HCT116 (cell line): Measurements from ENCODE around the gene WASF2. TPM values are rescaled to one million over a fixed set of nuclear protein-coding genes. Genes with fewer than 3 reads are reported as not detected.
A peak's percentile ranks its signal among the peaks of the same experiment; 100 is the strongest.

ENCODE experiments used
- ATAC-seq: fragments of 200-7000 bp; cut with Tn5 transposase; 2 replicates; pipeline ENCODE4 v1.9.1; 2020; ENCODE audit warnings: mild to moderate bottlenecking, moderate library complexity
- BruUV-seq: library from RNA; stranded (reverse); fragments of 400-500 nt; replicated peaks from 2 replicates; lab custom pipeline; 2021; lab: Mats Ljungman, UMichigan
- CTCF ChIA-PET: fragments of 300-600 bp; sonication (Branson Sonifier 250); formaldehyde crosslinking; loops from one replicate; lab custom pipeline; 2021; ENCODE audit warnings: antibody characterized with exemption; lab: Charles Lee
- POLR2A ChIA-PET: fragments of 300-600, 350-600 bp; sonication (Branson Sonifier 250); formaldehyde crosslinking; loops from one replicate; lab custom pipeline; 2021; ENCODE audit warnings: antibody characterized with exemption; lab: Charles Lee
- RAD21 ChIA-PET, 2 experiments: fragments of 300-600 bp; sonication (Branson Sonifier 250); formaldehyde crosslinking; loops; one replicate each; lab custom pipeline; 2023; ENCODE audit warnings: low total read pairs in 2 of 2; ENCODE audit not compliant: uncharacterized antibody in 2 of 2, unreplicated experiment in 2 of 2, low non-redundant PET in 1 of 2; lab: Charles Lee
- DNase-seq: peaks from one replicate; pipeline ENCODE4 v3.0.0-alpha.2; 2010; ENCODE audit warnings: low read depth, low spot score
- H2AFZ ChIP-seq: fragments of 200-600 bp; shearing (Covaris generic), sonication (generic); 2 replicates; pipeline ENCODE4 v1.6.1; 2017; ENCODE audit warnings: low read depth, mixed run types, mixed read lengths, antibody characterized with exemption, low read length; ENCODE audit not compliant: poor library complexity, severe bottlenecking
- H3K27ac ChIP-seq: 2 replicates; pipeline ENCODE4 v1.5.1; 2012; ENCODE audit warnings: low read depth, low read length
- H3K27me3 ChIP-seq: fragments of 200-600 bp; sonication (generic); 2 replicates; pipeline ENCODE4 v1.6.1; 2016; ENCODE audit warnings: mixed run types, low read length, mixed read lengths; ENCODE audit not compliant: insufficient read depth
- H3K36me3 ChIP-seq, 2 experiments: fragments of 200-500 bp in 1 of 2; fragments of 200-600 bp in 1 of 2; sonication (Bioruptor generic) in 1 of 2; sonication (generic) in 1 of 2; 2 replicates each; pipeline versions ENCODE4 v1.5.1 to v1.6.1; 2014 to 2016; ENCODE audit warnings: low read length in 2 of 2, inconsistent platforms in 1 of 2, mixed read lengths in 1 of 2, mixed run types in 1 of 2; ENCODE audit not compliant: insufficient read depth in 2 of 2, control insufficient read depth in 1 of 2
- H3K4me1 ChIP-seq, 2 experiments: fragments of 200-600 bp in 1 of 2; sonication (generic) in 1 of 2; 2 replicates each; pipeline versions ENCODE4 v1.5.1 to v1.6.1; 2012 to 2017; ENCODE audit warnings: low read length in 2 of 2, inconsistent platforms in 1 of 2, mild to moderate bottlenecking in 1 of 2, mixed read lengths in 1 of 2, mixed run types in 1 of 2, moderate library complexity in 1 of 2; ENCODE audit not compliant: insufficient read depth in 2 of 2, control insufficient read depth in 1 of 2
- H3K4me2 ChIP-seq: fragments of 200-600 bp; sonication (generic); 2 replicates; pipeline ENCODE4 v1.6.1; 2017; ENCODE audit warnings: mixed run types, low read length, mixed read lengths
- H3K4me3 ChIP-seq, 2 experiments: fragments of 200-600 bp in 1 of 2; sonication (generic) in 1 of 2; replicated peaks in 1 of 2; 2 replicates each; pipeline ENCODE4 v1.5.1; 2011 to 2016; ENCODE audit warnings: low read length in 2 of 2, control low read depth in 1 of 2, low read depth in 1 of 2, mild to moderate bottlenecking in 1 of 2, mixed read lengths in 1 of 2, mixed run types in 1 of 2
- H3K79me2 ChIP-seq: fragments of 200-600 bp; sonication (generic); 2 replicates; pipeline ENCODE4 v1.6.1; 2017; ENCODE audit warnings: mild to moderate bottlenecking, mixed run types, low read length, moderate library complexity, mixed read lengths; ENCODE audit not compliant: insufficient read depth
- H3K9ac ChIP-seq: fragments of 200-600 bp; sonication (generic); 2 replicates; pipeline ENCODE4 v1.6.1; 2016; ENCODE audit warnings: low read length, mixed read lengths
- H3K9me2 ChIP-seq: fragments of 200-600 bp; sonication (generic), shearing (Covaris generic); 2 replicates; pipeline ENCODE4 v1.6.1; 2017; ENCODE audit warnings: mixed run types, mild to moderate bottlenecking, moderate library complexity; ENCODE audit not compliant: insufficient read depth
- H3K9me3 ChIP-seq, 2 experiments: fragments of 200-500 bp in 1 of 2; fragments of 200-600 bp in 1 of 2; sonication (Bioruptor generic) in 1 of 2; sonication (generic) in 1 of 2; 2 replicates each; pipeline ENCODE4 v1.6.1; 2014 to 2017; ENCODE audit warnings: low read length in 2 of 2, mixed read lengths in 2 of 2, inconsistent platforms in 1 of 2, low read depth in 1 of 2, mild to moderate bottlenecking in 1 of 2, mixed run types in 1 of 2, moderate library complexity in 1 of 2; ENCODE audit not compliant: control insufficient read depth in 1 of 2, insufficient read depth in 1 of 2
- H4K20me1 ChIP-seq: fragments of 200-600 bp; sonication (generic), shearing (Covaris generic); 2 replicates; pipeline ENCODE4 v1.6.1; 2017; ENCODE audit warnings: mixed run types, mild to moderate bottlenecking, moderate library complexity; ENCODE audit not compliant: insufficient read depth
- FOSL1 ChIP-seq: IDR thresholded peaks from 2 replicates; pipeline ENCODE4 v1.6.1; 2012; ENCODE audit warnings: low read depth
- MAX ChIP-seq: IDR thresholded peaks from 2 replicates; pipeline ENCODE4 v1.6.1; 2012
- POLR2AphosphoS5 ChIP-seq: IDR thresholded peaks from 2 replicates; pipeline ENCODE4 v1.6.1; 2011; ENCODE audit warnings: mild to moderate bottlenecking, low read depth, low read length, moderate library complexity
- TCF7L2 ChIP-seq: IDR thresholded peaks from 2 replicates; pipeline ENCODE4 v1.7.0; 2011; ENCODE audit warnings: borderline replicate concordance, inconsistent platforms; ENCODE audit not compliant: insufficient read depth, insufficient read length; ENCODE audit errors: extremely low read depth
- ZFX ChIP-seq: fragments of 450-650 bp; IDR thresholded peaks from 2 replicates; pipeline ENCODE4 v1.6.1; 2017
- intact Hi-C: fragments of 100-400 bp; cut with micrococcal nuclease; formaldehyde crosslinking; loops from 2 replicates; pipeline ENCODE4 v1.10.0; 2022
- total RNA-seq: library from RNA; stranded (reverse); gene quantifications from one replicate; pipeline ENCODE4 v1.2.1, GENCODE V29; 2021; ENCODE audit not compliant: unreplicated experiment

The WASF2 gene
- total RNA-seq, 1 experiment from 2014 or later = 111 TPM

- RAD21 ChIA-PET = interaction anchor here in 1 of 2 experiments (0.7 kb wide), 1 partner anchor 283 kb away, joined by 4 read pairs; the partner anchor contains the start of gene STX12
- ATAC-seq (peak; percentile 39), DNase-seq (no peak)
- POLR2A ChIA-PET = interaction anchor here (0.9 to 1.9 kb wide), 5 partner anchors 10 to 114 kb away, joined by 4 to 13 read pairs (median 7); partner anchors contain the start of gene AHDC1
- no TSS peak for BruUV-seq
- H3K9me2 ChIP-seq = no peaks in the 10 kb centered on the region
- H3K9ac ChIP-seq = peak overlapping the region; percentile 99
- CTCF ChIA-PET = interaction anchor here (1.2 to 1.3 kb wide), 2 partner anchors 93 to 94 kb away, joined by 3 read pairs; no protein-coding TSS in a partner anchor
- peak overlapping the region; percentile 69 to 99 for H3K4me3 ChIP-seq
- no peak overlapping the region for H2AFZ ChIP-seq
- intact Hi-C loops = no loop called here
- no peaks in the 10 kb centered on the region for H3K9me3 ChIP-seq
- peak overlapping the region; percentile 91 for H3K27ac ChIP-seq
- peaks cover 52% of the 10 kb centered on the region for H3K79me2 ChIP-seq
- TF ChIP-seq ZFX (peak; percentile 77), FOSL1 (no peak)
- H3K27me3 ChIP-seq = no peaks in the 10 kb centered on the region
- H3K4me2 ChIP-seq = peak overlapping the region; percentile 81
- H4K20me1 ChIP-seq = peaks cover 14% of the 10 kb centered on the region; the same call in 1 of the 2 replicates
- no peaks in the 10 kb centered on the region for H3K36me3 ChIP-seq
- H3K4me1 ChIP-seq = peaks cover 11 to 39% of the 10 kb centered on the region in 2 experiments
Measured at GRCh38 chr1:27489501-27489972, 430 bp downstream of the WASF2 start.

- no peak for ATAC-seq
- peak overlapping the region; percentile 81 for H3K4me2 ChIP-seq
- H3K9me3 ChIP-seq = no peaks in the 10 kb centered on the region
- H3K9me2 ChIP-seq = no peaks in the 10 kb centered on the region
- no peaks in the 10 kb centered on the region for H3K27me3 ChIP-seq
- H3K79me2 ChIP-seq = peaks cover 65% of the 10 kb centered on the region
- no peak overlapping the region for H2AFZ ChIP-seq
- POLR2A ChIA-PET = no interaction called here
- H3K36me3 ChIP-seq = no peaks in the 10 kb centered on the region
- DNase-seq = no peak
- H3K4me1 ChIP-seq = peaks cover 11 to 39% of the 10 kb centered on the region in 2 experiments
- H3K27ac ChIP-seq = peak overlapping the region; percentile 91
- peak overlapping the region; percentile 99 for H3K9ac ChIP-seq
- CTCF ChIA-PET = interaction anchor here (0.9 kb wide), 1 partner anchor 69 kb away, joined by 4 read pairs; no protein-coding TSS in a partner anchor
- RAD21 ChIA-PET = no interaction called here
- BruUV-seq = TSS peak; percentile 62
- TF ChIP-seq MAX = no peak
- TF ChIP-seq POLR2AphosphoS5 = no peak
- TF ChIP-seq TCF7L2 = peak; percentile 17
- H4K20me1 ChIP-seq = peaks cover 14% of the 10 kb centered on the region; the same call in 1 of the 2 replicates
- intact Hi-C loops = no loop called here
- peak overlapping the region; percentile 69 to 99 for H3K4me3 ChIP-seq
Measured at GRCh38 chr1:27487966-27488884, 1.7 kb downstream of the WASF2 start.
